Smooth muscle cell (in vitro differentiated cells): ENCODE data around the gene LIPE. TPM values are rescaled to one million over a fixed set of nuclear protein-coding genes. Genes with fewer than 3 reads are reported as not detected.

Experiments used
- DNase-seq: peaks from one replicate; lab custom pipeline; 2025; ENCODE audit not compliant: unreplicated experiment; lab: John Stamatoyannopoulos, UW
- H2AFZ ChIP-seq: fragments of 200-600 bp; sonication (generic); 2 replicates; pipeline ENCODE4 v1.6.0; 2016; ENCODE audit warnings: antibody characterized with exemption, low read depth, mild to moderate bottlenecking
- H3F3A ChIP-seq: fragments of 200-600 bp; sonication (generic); 2 replicates; pipeline ENCODE4 v1.6.0; 2017; ENCODE audit warnings: antibody characterized with exemption, low read depth
- H3K27ac ChIP-seq: fragments of 200-600 bp; sonication (generic); 2 replicates; pipeline ENCODE4 v1.5.1; 2016; ENCODE audit warnings: low read depth, mild to moderate bottlenecking
- H3K27me3 ChIP-seq: fragments of 200-600 bp; sonication (generic); 2 replicates; pipeline ENCODE4 v1.6.1; 2016; ENCODE audit warnings: low read depth, mild to moderate bottlenecking
- H3K36me3 ChIP-seq: fragments of 200-600 bp; sonication (generic); 2 replicates; pipeline ENCODE4 v1.5.1; 2016; ENCODE audit warnings: low read depth
- H3K4me1 ChIP-seq: fragments of 200-600 bp; sonication (generic); 2 replicates; pipeline ENCODE4 v1.5.1; 2016; ENCODE audit warnings: low read depth
- H3K4me2 ChIP-seq: fragments of 200-600 bp; sonication (generic); 2 replicates; pipeline ENCODE4 v1.6.0; 2016; ENCODE audit warnings: mild to moderate bottlenecking
- H3K4me3 ChIP-seq: fragments of 200-600 bp; sonication (generic); 2 replicates; pipeline ENCODE4 v1.5.1; 2016; ENCODE audit warnings: mild to moderate bottlenecking
- H3K79me2 ChIP-seq: fragments of 200-600 bp; sonication (generic); 2 replicates; pipeline ENCODE4 v1.6.0; 2016; ENCODE audit warnings: low read depth, mild to moderate bottlenecking
- H3K9ac ChIP-seq: fragments of 200-600 bp; sonication (generic); 2 replicates; pipeline ENCODE4 v1.6.0; 2016; ENCODE audit warnings: low read depth
- H3K9me3 ChIP-seq: fragments of 200-600 bp; sonication (generic); replicated peaks from 2 replicates; pipeline ENCODE4 v1.5.1; 2016; ENCODE audit warnings: low read depth
- H4K20me1 ChIP-seq: fragments of 200-600 bp; sonication (generic); 2 replicates; pipeline ENCODE4 v1.6.0; 2016; ENCODE audit warnings: low read depth
- CTCF ChIP-seq: fragments of 200-600 bp; sonication (generic); IDR thresholded peaks from 2 replicates; pipeline ENCODE4 v1.5.1; 2017; ENCODE audit warnings: borderline replicate concordance, mild to moderate bottlenecking, antibody characterized with exemption; ENCODE audit not compliant: insufficient read depth, poor library complexity, severe bottlenecking
- WGBS: methylation state at CpG from one replicate; pipeline ENCODE4 v1.1.7; 2016; ENCODE audit warnings: low lambda C conversion rate; 5-methylcytosine and 5-hydroxymethylcytosine counted together
- polyA plus RNA-seq: library from polyadenylated mRNA; unstranded; fragments of >200 nt; fragmentation: Nextera tagmentation; extraction: Ambion mirVana; gene quantifications from 2 replicates; pipeline ENCODE4 v1.2.1, GENCODE V29; 2016
- total RNA-seq: library from RNA; depleted of rRNA; stranded (reverse); fragments of >200 nt; gene quantifications from 2 replicates; pipeline ENCODE4 v1.2.3, GENCODE V29; 2014

Gene LIPE
- total and polyA plus RNA-seq, 2 experiments from 2014 or later = 8.4 to 9.2 TPM

DNA sequence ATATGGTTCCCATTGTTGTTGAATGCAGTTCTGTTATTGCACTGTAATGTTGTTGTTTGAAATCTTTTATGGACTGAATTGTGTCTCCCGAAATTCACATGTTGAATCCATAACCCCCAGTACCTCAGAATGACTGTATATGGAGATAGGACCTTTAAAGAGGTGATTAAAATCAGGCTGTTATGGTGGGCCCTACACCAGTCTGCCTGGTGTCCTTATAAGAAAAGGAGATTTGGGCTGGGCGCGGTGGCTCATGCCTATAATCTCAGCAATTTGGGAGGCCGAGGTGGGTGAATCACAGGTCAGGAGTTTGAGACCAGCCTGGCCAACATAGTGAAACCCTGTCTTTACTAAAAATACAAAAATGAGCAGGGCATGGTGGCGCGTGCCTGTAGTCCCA is 8.1 kb upstream of the LIPE start:
- no peaks in the 10 kb centered on the region for H3K4me1 ChIP-seq
- 94% methylated on average over 6 of the region's 6 CpGs for WGBS

GRCh38 chr19:42433503-42434260 is 6.5 kb upstream of the LIPE start:
- peaks cover under 1% of the 10 kb centered on the region for H3K4me1 ChIP-seq
- no peaks in the 10 kb centered on the region for H3K27me3 ChIP-seq
- no peaks in the 10 kb centered on the region for H3K9me3 ChIP-seq
- DNase-seq = no peak
- no peaks in the 10 kb centered on the region for H3K36me3 ChIP-seq
- H3K79me2 ChIP-seq = no peaks in the 10 kb centered on the region
- no peaks in the 10 kb centered on the region for H4K20me1 ChIP-seq
- H3K9ac ChIP-seq = no peak overlapping the region
- H3K4me3 ChIP-seq = no peak overlapping the region
- H3K27ac ChIP-seq = no peak overlapping the region
- H3K4me2 ChIP-seq = no peak overlapping the region
- H2AFZ ChIP-seq = no peak overlapping the region
- TF ChIP-seq CTCF = peak; percentile 67
- no peaks in the 10 kb centered on the region for H3F3A ChIP-seq
- 35% methylated on average over 9 of the region's 9 CpGs for WGBS

More for the DNA sequence above, 8.1 kb upstream of the LIPE start:
- Histone ChIP-seq H3K4me2 (no peak overlapping the region), H3K9ac (no peak overlapping the region), H3F3A (no peaks in the 10 kb centered on the region), H3K9me3 (no peaks in the 10 kb centered on the region), H3K36me3 (no peaks in the 10 kb centered on the region), H4K20me1 (no peaks in the 10 kb centered on the region), H3K4me3 (no peak overlapping the region), H3K27me3 (no peaks in the 10 kb centered on the region), H3K27ac (no peak overlapping the region), H3K79me2 (no peaks in the 10 kb centered on the region), H2AFZ (no peak overlapping the region)
- no peak for TF ChIP-seq CTCF
- no peak for DNase-seq

DNA sequence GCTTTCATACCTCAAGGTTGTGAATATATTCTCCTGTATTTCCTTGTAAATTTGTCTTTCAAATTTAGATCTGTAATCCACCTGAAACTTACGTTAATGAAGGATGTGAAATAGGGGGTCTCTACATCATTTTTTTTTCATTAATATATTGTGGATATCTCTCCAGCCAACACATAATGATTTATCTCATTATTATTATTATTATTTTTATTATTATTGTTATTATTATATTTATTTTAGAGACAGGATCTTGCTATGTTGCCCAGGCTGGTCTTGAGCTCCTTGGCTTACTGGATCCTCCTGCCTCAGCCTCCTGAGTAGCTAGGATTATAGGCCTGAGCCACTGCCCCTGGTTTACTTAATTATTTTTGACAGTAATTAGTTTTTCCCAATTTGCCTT is 4.3 kb upstream of the LIPE start:
- no peak overlapping the region for H3K27ac ChIP-seq
- 95% methylated on average over 1 of the region's 1 CpG for WGBS
- no peaks in the 10 kb centered on the region for H3K9me3 ChIP-seq
- H3K4me3 ChIP-seq = no peak overlapping the region
- H2AFZ ChIP-seq = no peak overlapping the region
- no peaks in the 10 kb centered on the region for H4K20me1 ChIP-seq
- H3K79me2 ChIP-seq = no peaks in the 10 kb centered on the region
- TF ChIP-seq CTCF = no peak
- H3K9ac ChIP-seq = no peak overlapping the region
- no peaks in the 10 kb centered on the region for H3F3A ChIP-seq
- peaks cover 7% of the 10 kb centered on the region for H3K4me1 ChIP-seq
- no peak overlapping the region for H3K4me2 ChIP-seq
- H3K27me3 ChIP-seq = no peaks in the 10 kb centered on the region
- H3K36me3 ChIP-seq = no peaks in the 10 kb centered on the region
- DNase-seq = no peak

- no peaks in the 10 kb centered on the region for H3K79me2 ChIP-seq
- H3K36me3 ChIP-seq = no peaks in the 10 kb centered on the region
- H3K9me3 ChIP-seq = no peaks in the 10 kb centered on the region
- no peak overlapping the region for H3K27ac ChIP-seq
- WGBS = 88% methylated on average over 3 of the region's 3 CpGs
- no peak overlapping the region for H3K9ac ChIP-seq
- H3K27me3 ChIP-seq = no peaks in the 10 kb centered on the region
- H3K4me1 ChIP-seq = peaks cover 7% of the 10 kb centered on the region
- no peak overlapping the region for H2AFZ ChIP-seq
- no peak for TF ChIP-seq CTCF
- no peak overlapping the region for H3K4me3 ChIP-seq
- H3F3A ChIP-seq = no peaks in the 10 kb centered on the region
- DNase-seq = no peak
- H3K4me2 ChIP-seq = no peak overlapping the region
- H4K20me1 ChIP-seq = no peaks in the 10 kb centered on the region
Measured at GRCh38 chr19:42428676-42429075, 1.5 kb upstream of the LIPE start.
